ENCODE data around the gene MEGF11. TPM values are rescaled to one million over a fixed set of nuclear protein-coding genes. Genes with fewer than 3 reads are reported as not detected.

MEGF11 gene
- total RNA-seq, 1 donor from 2014 or later = 0.06 TPM

GRCh38 chr15:66236806-66237375, 16.7 kb downstream of the MEGF11 start:
- Histone ChIP-seq H3K36me3 (no peaks in the 10 kb centered on the region), H3K4me1 (no peaks in the 10 kb centered on the region), H3K4me2 (no peak overlapping the region), H3K27me3 (no peaks in the 10 kb centered on the region), H4K20me1 (ENCODE audit: low read depth) (no peaks in the 10 kb centered on the region), H3K27ac (no peak overlapping the region), H3K9ac (no peak overlapping the region), H3K79me2 (ENCODE audit: low read depth) (no peaks in the 10 kb centered on the region), H3F3A (ENCODE audit: low read depth) (peaks cover under 1% of the 10 kb centered on the region), H3K9me3 (ENCODE audit: low read depth) (no peaks in the 10 kb centered on the region), H3K4me3 (no peak overlapping the region), H2AFZ (replicated peaks) (no peak overlapping the region)
- Mint-ChIP-seq H3K27ac (peak overlapping the region; percentile 54), H3K4me3 (peak overlapping the region; percentile 61), H3K36me3 (no peaks in the 10 kb centered on the region), H3K9me3 (no peaks in the 10 kb centered on the region), H3K27me3 (ENCODE audit: insufficient read depth, low read depth) (peaks cover 11% of the 10 kb centered on the region), H3K4me1 (peaks cover 3% of the 10 kb centered on the region)
- no peak for TF ChIP-seq EZH2phosphoT487 (IDR thresholded peaks at IDR 0.05)
- TF ChIP-seq EZH2 (IDR thresholded peaks at IDR 0.05) = no peak
- no peak for TF ChIP-seq CTCF (IDR thresholded peaks at IDR 0.05)
- DNase-seq (ENCODE audit: low spot score) = no peak

GRCh38 chr15:66235866-66236265, 17.7 kb downstream of the MEGF11 start:
- Histone ChIP-seq H3K27me3 (no peaks in the 10 kb centered on the region), H3F3A (ENCODE audit: low read depth) (peaks cover 7% of the 10 kb centered on the region), H3K9me3 (ENCODE audit: low read depth) (no peaks in the 10 kb centered on the region), H3K4me1 (peaks cover 9% of the 10 kb centered on the region), H3K9ac (no peak overlapping the region), H3K27ac (no peak overlapping the region), H4K20me1 (ENCODE audit: low read depth) (no peaks in the 10 kb centered on the region), H3K4me3 (no peak overlapping the region), H2AFZ (replicated peaks) (no peak overlapping the region), H3K79me2 (ENCODE audit: low read depth) (no peaks in the 10 kb centered on the region), H3K36me3 (no peaks in the 10 kb centered on the region), H3K4me2 (no peak overlapping the region)
- no peak for TF ChIP-seq CTCF (IDR thresholded peaks at IDR 0.05)
- no peak for TF ChIP-seq EZH2phosphoT487 (IDR thresholded peaks at IDR 0.05)
- no peak for TF ChIP-seq EZH2 (IDR thresholded peaks at IDR 0.05)
- Mint-ChIP-seq H3K27ac (no peak overlapping the region), H3K4me3 (no peak overlapping the region), H3K27me3 (ENCODE audit: insufficient read depth, low read depth) (peaks cover 13% of the 10 kb centered on the region), H3K4me1 (peaks cover 12% of the 10 kb centered on the region), H3K36me3 (no peaks in the 10 kb centered on the region), H3K9me3 (no peaks in the 10 kb centered on the region)
- no peak for DNase-seq (ENCODE audit: low spot score)

- TF ChIP-seq EZH2 (IDR thresholded peaks at IDR 0.05) (no peak), CTCF (IDR thresholded peaks at IDR 0.05) (no peak), EZH2phosphoT487 (IDR thresholded peaks at IDR 0.05) (no peak)
- Histone ChIP-seq H3K9me3 (ENCODE audit: low read depth) (no peaks in the 10 kb centered on the region), H3K4me2 (no peak overlapping the region), H4K20me1 (ENCODE audit: low read depth) (no peaks in the 10 kb centered on the region), H3K27me3 (no peaks in the 10 kb centered on the region), H3K36me3 (no peaks in the 10 kb centered on the region), H3K4me1 (peaks cover 10% of the 10 kb centered on the region), H3K4me3 (no peak overlapping the region), H3K79me2 (ENCODE audit: low read depth) (no peaks in the 10 kb centered on the region), H2AFZ (replicated peaks) (no peak overlapping the region), H3K27ac (no peak overlapping the region), H3F3A (ENCODE audit: low read depth) (peaks cover 7% of the 10 kb centered on the region), H3K9ac (no peak overlapping the region)
- no peaks in the 10 kb centered on the region for H3K9me3 Mint-ChIP-seq
- peaks cover 15% of the 10 kb centered on the region for H3K27me3 Mint-ChIP-seq (ENCODE audit: insufficient read depth, low read depth)
- H3K27ac Mint-ChIP-seq = no peak overlapping the region
- H3K36me3 Mint-ChIP-seq = no peaks in the 10 kb centered on the region
- H3K4me1 Mint-ChIP-seq = peaks cover 12% of the 10 kb centered on the region
- no peak overlapping the region for H3K4me3 Mint-ChIP-seq
- no peak for DNase-seq (ENCODE audit: low spot score)
Observed at GRCh38 chr15:66234798-66235197, 18.8 kb downstream of the MEGF11 start.

All from neural progenitor cell (in vitro differentiated cells).